HepG2 (cell line): ENCODE measurements around the gene METTL22. TPM values are rescaled to one million over a fixed set of nuclear protein-coding genes. Genes with fewer than 3 reads are reported as not detected.
A peak's percentile ranks its signal among the peaks of the same experiment; 100 is the strongest.

ENCODE experiments used
- GTF3A ChIP-seq: sonication (generic); formaldehyde crosslinking; conservative IDR thresholded peaks from 2 replicates; pipeline ENCODE4 v1.4.0; 2020; ENCODE audit warnings: mild to moderate bottlenecking, missing genetic modification reagents
- KDM5A ChIP-seq: fragments of 200-600 bp; sonication (generic); IDR thresholded peaks from 2 replicates; pipeline ENCODE4 v1.7.0; 2018; ENCODE audit warnings: antibody characterized with exemption, mild to moderate bottlenecking, low read length, borderline replicate concordance
- KIAA2018 ChIP-seq: sonication (generic); formaldehyde crosslinking; IDR thresholded peaks from 2 replicates; pipeline ENCODE4 v1.5.0; 2020; ENCODE audit warnings: mild to moderate bottlenecking, missing genetic modification reagents, borderline replicate concordance
- LCORL ChIP-seq, 2 experiments: fragments of 450-650 bp in 1 of 2; sonication (generic) in 1 of 2; formaldehyde crosslinking in 1 of 2; IDR thresholded peaks; 2 replicates each; pipeline versions ENCODE4 v1.5.0 to v1.6.1; 2017 to 2020; ENCODE audit warnings: antibody characterized with exemption in 1 of 2, missing genetic modification reagents in 1 of 2
- PAX8 ChIP-seq: sonication (generic); formaldehyde crosslinking; IDR thresholded peaks from 2 replicates; pipeline ENCODE4 v1.8.0; 2022; ENCODE audit warnings: mild to moderate bottlenecking, missing genetic modification reagents, borderline replicate concordance
- PCBP2 ChIP-seq: fragments of 200-400 bp; formaldehyde crosslinking; optimal IDR thresholded peaks from 2 replicates; pipeline ENCODE3; 2018; ENCODE audit warnings: low read length, low read depth; ENCODE audit not compliant: poor library complexity, severe bottlenecking
- POGK ChIP-seq: sonication (generic); formaldehyde crosslinking; conservative IDR thresholded peaks from 2 replicates; pipeline ENCODE4 v1.8.0; 2022; ENCODE audit warnings: mild to moderate bottlenecking, moderate library complexity, missing genetic modification reagents
- SAFB2 ChIP-seq: sonication (generic); formaldehyde crosslinking; IDR thresholded peaks from 2 replicates; pipeline ENCODE4 v1.5.1; 2020; ENCODE audit warnings: missing genetic modification reagents, low read depth, mild to moderate bottlenecking, borderline replicate concordance
- TAF15 ChIP-seq: fragments of 200-400 bp; formaldehyde crosslinking; IDR thresholded peaks from one replicate; pipeline ENCODE4 v1.6.1; 2018; ENCODE audit warnings: mild to moderate bottlenecking, low read depth, low read length; ENCODE audit not compliant: poor library complexity, severe bottlenecking
- ZFP91 ChIP-seq: sonication (generic); formaldehyde crosslinking; IDR thresholded peaks from 2 replicates; pipeline ENCODE4 v1.9.0; 2022; ENCODE audit warnings: missing genetic modification reagents, mild to moderate bottlenecking, borderline replicate concordance
- ZNF225 ChIP-seq: sonication (generic); formaldehyde crosslinking; IDR thresholded peaks from 2 replicates; pipeline ENCODE4 v1.4.0; 2020; ENCODE audit warnings: mild to moderate bottlenecking, missing genetic modification reagents
- ZNF614 ChIP-seq: IDR thresholded peaks from 2 replicates; pipeline ENCODE4 v1.6.1; 2018; ENCODE audit warnings: missing biosample characterization, missing genetic modification reagents, inconsistent platforms, borderline replicate concordance
- ZNF850 ChIP-seq: sonication (generic); formaldehyde crosslinking; conservative IDR thresholded peaks from 2 replicates; pipeline ENCODE4 v1.9.0; 2021; ENCODE audit warnings: mild to moderate bottlenecking, missing genetic modification reagents
- ZSCAN20 ChIP-seq: sonication (generic); formaldehyde crosslinking; IDR thresholded peaks from 2 replicates; pipeline ENCODE4 v1.4.0; 2020; ENCODE audit warnings: missing genetic modification reagents, mild to moderate bottlenecking, borderline replicate concordance
- polyA plus RNA-seq, 8 experiments: library from polyadenylated mRNA; depleted of rRNA in 3 of 8; stranded (reverse) in 7 of 8; unstranded in 1 of 8; fragments of >200 nt; fragmentation: Illumina TruSeq in 4 of 8; extraction: Trizol in 4 of 8; gene quantifications; 2 replicates each; pipeline versions ENCODE4 v1.2.1 to v1.2.3, GENCODE V29; 2011 to 2016; ENCODE audit warnings: low read depth in 4 of 8, missing spikeins in 1 of 8, mixed read lengths in 1 of 8; ENCODE audit not compliant: insufficient read depth in 1 of 8
- total RNA-seq, 5 experiments: library from RNA; depleted of rRNA; stranded (reverse); fragments of >200 nt; fragmentation: Illumina TruSeq; extraction: Trizol; gene quantifications; 2 replicates each; pipeline ENCODE4 v1.2.3, GENCODE V29; 2016; ENCODE audit warnings: low read depth in 1 of 5
- TF ChIP-seq, protein P1 (sequence below): sonication (generic); formaldehyde crosslinking; IDR thresholded peaks from 2 replicates; pipeline ENCODE4 v1.4.0; 2020; ENCODE audit warnings: missing genetic modification reagents, borderline replicate concordance

The METTL22 gene
- total and polyA plus RNA-seq, 2 of the 13 experiments (the other 11 are each of a cell fraction or from before 2014, with no cell fraction given), result 36.2 to 94.8 TPM

- TF ChIP-seq KIAA2018 (CRISPR knock-in tag) (no peak), TAF15 (no peak), PAX8 (no peak), GTF3A (no peak), SAFB2 (no peak), PCBP2 (peak; percentile 42), KDM5A (no peak), POGK (no peak), LCORL (IDR thresholded peaks at IDR 0.05) (no peak), LCORL (CRISPR knock-in tag; IDR thresholded peaks at IDR 0.05) (no peak), ZSCAN20 (CRISPR knock-in tag) (no peak), ZFP91 (CRISPR knock-in tag) (peak; percentile 43; the same call in 1 of the 2 replicates), ZNF225 (CRISPR knock-in tag) (peak; percentile 79; the same call in 1 of the 2 replicates), ZNF614 (CRISPR knock-in tag) (peak; percentile 59; the same call in 1 of the 2 replicates), ZNF850 (CRISPR knock-in tag) (no peak)
- TF ChIP-seq, protein P1, sequence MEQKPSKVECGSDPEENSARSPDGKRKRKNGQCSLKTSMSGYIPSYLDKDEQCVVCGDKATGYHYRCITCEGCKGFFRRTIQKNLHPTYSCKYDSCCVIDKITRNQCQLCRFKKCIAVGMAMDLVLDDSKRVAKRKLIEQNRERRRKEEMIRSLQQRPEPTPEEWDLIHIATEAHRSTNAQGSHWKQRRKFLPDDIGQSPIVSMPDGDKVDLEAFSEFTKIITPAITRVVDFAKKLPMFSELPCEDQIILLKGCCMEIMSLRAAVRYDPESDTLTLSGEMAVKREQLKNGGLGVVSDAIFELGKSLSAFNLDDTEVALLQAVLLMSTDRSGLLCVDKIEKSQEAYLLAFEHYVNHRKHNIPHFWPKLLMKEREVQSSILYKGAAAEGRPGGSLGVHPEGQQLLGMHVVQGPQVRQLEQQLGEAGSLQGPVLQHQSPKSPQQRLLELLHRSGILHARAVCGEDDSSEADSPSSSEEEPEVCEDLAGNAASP (CRISPR knock-in tag), result 0 out of 2 replicates have a peak, but pooled peaks have one; percentile 47
Measured at GRCh38 chr16:8660841-8661301, 39.4 kb downstream of the METTL22 start (continued).
